PFSK-1 (cell line): ENCODE results near the gene INTS2.
A peak's percentile ranks its signal among the peaks of the same experiment; 100 is the strongest.

Source experiments
- FOXP2 ChIP-seq: optimal IDR thresholded peaks from 2 replicates; pipeline ENCODE3; 2011; ENCODE audit warnings: borderline replicate concordance, control low read depth, inconsistent platforms; ENCODE audit not compliant: insufficient read depth; ENCODE audit errors: extremely low read length, extremely low read depth
- POLR2AphosphoS5 ChIP-seq: IDR thresholded peaks from 2 replicates; pipeline ENCODE4 v1.6.1; 2012; ENCODE audit warnings: low read depth, mild to moderate bottlenecking, control low read depth, low read length, moderate library complexity
- REST ChIP-seq, 2 experiments: IDR thresholded peaks; 2 replicates each; pipeline versions ENCODE4 v1.6.1 to v1.8.0; 2011 to 2012; ENCODE audit warnings: low read depth in 2 of 2, low read length in 2 of 2, control low read depth in 1 of 2, inconsistent platforms in 1 of 2, mild to moderate bottlenecking in 1 of 2, moderate library complexity in 1 of 2; ENCODE audit not compliant: insufficient read depth in 1 of 2
- SIN3A ChIP-seq: IDR thresholded peaks from 2 replicates; pipeline ENCODE4 v1.6.1; 2012; ENCODE audit warnings: mild to moderate bottlenecking, low read length, moderate library complexity, borderline replicate concordance; ENCODE audit not compliant: insufficient read depth
- TAF1 ChIP-seq: IDR thresholded peaks from 2 replicates; pipeline ENCODE4 v1.6.1; 2012; ENCODE audit warnings: low read length, control low read depth, borderline replicate concordance; ENCODE audit not compliant: insufficient read depth

Gene INTS2

GRCh38 chr17:61863801-61864126 is 64.0 kb downstream of the INTS2 start:
- TF ChIP-seq REST (IDR thresholded peaks at IDR 0.05; ENCODE audit: insufficient read depth in 1 of 2, low read depth in 2 of 2, low read length in 2 of 2) (no peak), TAF1 (no peak), FOXP2 (no peak), POLR2AphosphoS5 (no peak), SIN3A (no peak)

GRCh38 chr17:61862975-61863800 is 64.6 kb downstream of the INTS2 start, which contains the start of gene BRIP1:
Gene BRIP1, minus strand, starts transcription at chr17:61863528. Its CDS starts 1,989 bp downstream, at chr17:61861539.
- TF ChIP-seq REST (IDR thresholded peaks at IDR 0.05; ENCODE audit: insufficient read depth in 1 of 2, low read depth in 2 of 2, low read length in 2 of 2), result no peak
- peak; percentile 94 for TF ChIP-seq POLR2AphosphoS5
- peak; percentile 66; the same call in 1 of the 2 replicates for TF ChIP-seq TAF1
- TF ChIP-seq FOXP2, result no peak
- 0 out of 2 replicates have a peak, but pooled peaks have one; percentile 57 for TF ChIP-seq SIN3A

- no peak for TF ChIP-seq FOXP2
- TF ChIP-seq TAF1, result no peak
- no peak for TF ChIP-seq REST (IDR thresholded peaks at IDR 0.05; ENCODE audit: insufficient read depth in 1 of 2, low read depth in 2 of 2, low read length in 2 of 2)
- TF ChIP-seq SIN3A, result no peak
- TF ChIP-seq POLR2AphosphoS5, result no peak
Observed at GRCh38 chr17:61862105-61862574, 65.6 kb downstream of the INTS2 start.

DNA sequence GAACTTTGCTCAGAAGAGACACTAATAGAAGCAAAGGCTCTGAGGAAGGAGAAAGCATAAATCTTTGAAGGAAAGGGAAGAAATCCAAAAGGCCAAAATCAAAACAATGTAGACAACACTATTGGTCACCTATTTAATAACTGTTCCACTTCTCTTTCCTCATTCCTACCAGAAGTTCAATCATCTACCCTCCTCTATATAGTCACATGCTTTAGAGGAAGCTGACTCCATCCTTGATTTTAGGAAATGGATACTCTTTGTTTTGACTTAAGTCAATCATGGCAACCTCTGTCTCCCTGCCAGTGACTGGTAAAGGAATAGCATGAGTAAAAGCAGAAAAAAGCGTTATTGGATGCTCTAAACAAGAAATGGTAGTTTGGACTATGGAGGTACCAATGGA is 71.7 kb downstream of the INTS2 start:
- TF ChIP-seq TAF1 (no peak), SIN3A (no peak), REST (IDR thresholded peaks at IDR 0.05; ENCODE audit: insufficient read depth in 1 of 2, low read depth in 2 of 2, low read length in 2 of 2) (no peak), POLR2AphosphoS5 (no peak), FOXP2 (no peak)
